HepG2 (cell line): ENCODE results near the gene MYO5A. TPM values are rescaled to one million over a fixed set of nuclear protein-coding genes. Genes with fewer than 3 reads are reported as not detected.
A peak's percentile ranks its signal among the peaks of the same experiment; 100 is the strongest.

Experiments
- ATF7-NPFF ChIP-seq: sonication (generic); formaldehyde crosslinking; IDR thresholded peaks from 2 replicates; pipeline ENCODE4 v1.8.1; 2023; ENCODE audit warnings: mild to moderate bottlenecking, low read depth, missing genetic modification reagents, moderate library complexity
- CENPT ChIP-seq: sonication (generic); formaldehyde crosslinking; IDR thresholded peaks from 2 replicates; pipeline ENCODE4 v1.8.0; 2022; ENCODE audit warnings: low read depth, mild to moderate bottlenecking, moderate library complexity, missing genetic modification reagents
- ELF1 ChIP-seq: sonication (generic); formaldehyde crosslinking; IDR thresholded peaks from 2 replicates; pipeline ENCODE4 v1.4.0; 2020; ENCODE audit warnings: missing genetic modification reagents
- ELF4 ChIP-seq: sonication (generic); formaldehyde crosslinking; IDR thresholded peaks from 2 replicates; pipeline ENCODE4 v1.5.0; 2020; ENCODE audit warnings: missing genetic modification reagents, mild to moderate bottlenecking, moderate library complexity, borderline replicate concordance
- HNRNPH1 ChIP-seq: fragments of 200-400 bp; formaldehyde crosslinking; optimal IDR thresholded peaks from 2 replicates; pipeline ENCODE3; 2017; ENCODE audit warnings: mild to moderate bottlenecking, low read depth, low read length
- HOXA9 ChIP-seq: sonication (generic); formaldehyde crosslinking; IDR thresholded peaks from 2 replicates; pipeline ENCODE4 v1.8.1; 2022; ENCODE audit warnings: missing genetic modification reagents, mild to moderate bottlenecking, moderate library complexity, borderline replicate concordance
- JUN ChIP-seq: sonication (generic); formaldehyde crosslinking; IDR thresholded peaks from 2 replicates; pipeline ENCODE4 v1.4.0; 2020; ENCODE audit warnings: mild to moderate bottlenecking, missing genetic modification reagents
- KAT2B ChIP-seq: fragments of 150-350 bp; IDR thresholded peaks from 2 replicates; pipeline ENCODE4 v1.6.1; 2014; ENCODE audit warnings: low read depth, low read length, borderline replicate concordance
- KDM4B ChIP-seq: sonication (generic); formaldehyde crosslinking; IDR thresholded peaks from 2 replicates; pipeline ENCODE4 v1.4.0; 2020; ENCODE audit warnings: missing genetic modification reagents
- ZBTB7B ChIP-seq: sonication (generic); formaldehyde crosslinking; IDR thresholded peaks from 2 replicates; pipeline ENCODE4 v1.4.0; 2020; ENCODE audit warnings: missing genetic modification reagents
- ZC3H13 ChIP-seq: sonication (generic); formaldehyde crosslinking; IDR thresholded peaks from 2 replicates; pipeline ENCODE4 v1.8.1; 2023; ENCODE audit warnings: mild to moderate bottlenecking, missing genetic modification reagents, moderate library complexity
- ZMAT5 ChIP-seq: sonication (generic); formaldehyde crosslinking; IDR thresholded peaks from 2 replicates; pipeline ENCODE4 v1.5.0; 2020; ENCODE audit warnings: mild to moderate bottlenecking, low read depth, missing genetic modification reagents, borderline replicate concordance
- ZNF335 ChIP-seq: sonication (generic); formaldehyde crosslinking; IDR thresholded peaks from 2 replicates; pipeline ENCODE4 v1.4.0; 2020; ENCODE audit warnings: missing genetic modification reagents
- ZNF543 ChIP-seq: sonication (generic); formaldehyde crosslinking; IDR thresholded peaks from 2 replicates; pipeline ENCODE4 v1.4.0; 2020; ENCODE audit warnings: mild to moderate bottlenecking, missing genetic modification reagents
- ZNF547 ChIP-seq: sonication (generic); formaldehyde crosslinking; IDR thresholded peaks from 2 replicates; pipeline ENCODE4 v1.5.1; 2020; ENCODE audit warnings: mild to moderate bottlenecking, missing genetic modification reagents
- ZNF577 ChIP-seq: sonication (generic); formaldehyde crosslinking; IDR thresholded peaks from 2 replicates; pipeline ENCODE4 v1.4.0; 2020; ENCODE audit warnings: mild to moderate bottlenecking, low read depth, missing genetic modification reagents, borderline replicate concordance
- ZNF607 ChIP-seq: sonication (generic); formaldehyde crosslinking; IDR thresholded peaks from 2 replicates; pipeline ENCODE4 v1.5.1; 2020; ENCODE audit warnings: missing genetic modification reagents, mild to moderate bottlenecking, borderline replicate concordance
- ZNF724P ChIP-seq: sonication (generic); formaldehyde crosslinking; IDR thresholded peaks from 2 replicates; pipeline ENCODE4 v1.8.0; 2022; ENCODE audit warnings: missing genetic modification reagents, borderline replicate concordance
- ZSCAN12 ChIP-seq: sonication (generic); formaldehyde crosslinking; IDR thresholded peaks from 2 replicates; pipeline ENCODE4 v1.9.0; 2021; ENCODE audit warnings: mild to moderate bottlenecking, missing genetic modification reagents
- polyA plus RNA-seq, 8 experiments: library from polyadenylated mRNA; depleted of rRNA in 3 of 8; stranded (reverse) in 7 of 8; unstranded in 1 of 8; fragments of >200 nt; fragmentation: Illumina TruSeq in 4 of 8; extraction: Trizol in 4 of 8; gene quantifications; 2 replicates each; pipeline versions ENCODE4 v1.2.1 to v1.2.3, GENCODE V29; 2011 to 2016; ENCODE audit warnings: low read depth in 4 of 8, missing spikeins in 1 of 8, mixed read lengths in 1 of 8; ENCODE audit not compliant: insufficient read depth in 1 of 8
- total RNA-seq, 5 experiments: library from RNA; depleted of rRNA; stranded (reverse); fragments of >200 nt; fragmentation: Illumina TruSeq; extraction: Trizol; gene quantifications; 2 replicates each; pipeline ENCODE4 v1.2.3, GENCODE V29; 2016; ENCODE audit warnings: low read depth in 1 of 5
- TF ChIP-seq, protein P1 (sequence below): sonication (generic); formaldehyde crosslinking; IDR thresholded peaks from 2 replicates; pipeline ENCODE4 v1.5.1; 2020; ENCODE audit warnings: mild to moderate bottlenecking, moderate library complexity, missing genetic modification reagents
- TF ChIP-seq, protein P2 (sequence below): fragments of 450-650 bp; IDR thresholded peaks from 2 replicates; pipeline ENCODE4 v1.6.1; 2017; ENCODE audit warnings: mild to moderate bottlenecking
- TF ChIP-seq, protein P3 (sequence below): IDR thresholded peaks from 2 replicates; pipeline ENCODE4 v1.6.1; 2016

MYO5A gene
- total and polyA plus RNA-seq, 2 of the 13 experiments (the other 11 are each of a cell fraction or from before 2014, with no cell fraction given): 2.8 to 4.8 TPM

DNA sequence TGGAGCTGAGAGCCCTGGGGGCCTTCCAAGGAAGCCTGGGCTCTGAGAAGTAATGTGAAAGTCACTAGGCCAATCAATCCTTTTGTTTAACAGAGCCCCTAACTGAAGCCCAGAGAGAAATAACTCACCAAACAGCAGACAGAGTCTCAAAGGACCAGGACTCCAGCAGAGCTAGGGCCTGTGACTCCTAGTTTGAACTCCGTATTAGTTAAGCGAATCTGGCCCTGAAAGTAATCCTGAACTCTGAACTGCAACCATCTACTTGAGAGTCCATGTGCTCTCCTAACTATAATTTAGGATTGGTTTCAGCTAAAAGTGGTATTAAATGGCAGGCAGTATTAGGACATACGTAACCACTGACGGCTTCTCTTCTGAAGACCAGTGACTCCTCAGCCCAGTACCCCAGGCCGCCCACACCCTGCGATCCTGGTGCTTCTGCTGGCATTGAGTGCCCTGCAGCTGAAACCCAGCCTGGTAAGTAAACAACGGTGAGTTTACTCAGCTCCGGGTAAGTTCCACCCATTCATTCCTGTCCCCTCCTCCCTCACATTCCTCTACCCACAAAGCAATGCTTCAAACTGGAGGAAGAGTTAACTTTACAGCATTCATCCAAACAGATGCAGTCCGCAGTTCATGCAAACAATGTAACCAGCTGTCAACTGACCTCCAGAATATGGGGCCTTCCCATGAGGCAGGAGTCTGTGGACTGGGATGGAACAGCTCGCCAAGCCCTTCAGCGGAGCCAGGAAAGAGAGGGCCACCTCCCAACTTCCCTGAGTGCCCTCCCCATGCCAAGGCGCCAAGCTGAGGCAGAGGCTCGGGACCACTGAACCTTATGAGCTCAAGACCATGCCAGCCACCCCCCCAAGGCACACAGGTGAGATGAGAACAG is 240.4 kb downstream of the MYO5A start (continued):
- TF ChIP-seq ZSCAN12 (CRISPR knock-in tag) (no peak), ZMAT5 (CRISPR knock-in tag) (no peak), ZC3H13 (CRISPR knock-in tag) (peak; percentile 22; the same call in 1 of the 2 replicates), ZNF543 (CRISPR knock-in tag) (peak; percentile 75), ELF4 (CRISPR knock-in tag) (no peak), KDM4B (peak; percentile 44; the same call in 1 of the 2 replicates), ATF7-NPFF (CRISPR knock-in tag) (no peak; the same call in 1 of the 2 replicates), ZNF577 (CRISPR knock-in tag) (no peak), ZNF724P (CRISPR knock-in tag) (no peak; the same call in 1 of the 2 replicates), KAT2B (no peak), ELF1 (CRISPR knock-in tag) (peak; percentile 40; the same call in 1 of the 2 replicates), ZNF607 (CRISPR knock-in tag) (peak; percentile 93), HNRNPH1 (peak; percentile 20), ZNF335 (CRISPR knock-in tag) (0 out of 2 replicates have a peak, but pooled peaks have one; percentile 58), ZNF547 (no peak; the same call in 1 of the 2 replicates), ZBTB7B (0 out of 2 replicates have a peak, but pooled peaks have one; percentile 28), HOXA9 (no peak), CENPT (CRISPR knock-in tag) (no peak), JUN (CRISPR knock-in tag) (peak; percentile 79; the same call in 1 of the 2 replicates)
- TF ChIP-seq, protein P1, sequence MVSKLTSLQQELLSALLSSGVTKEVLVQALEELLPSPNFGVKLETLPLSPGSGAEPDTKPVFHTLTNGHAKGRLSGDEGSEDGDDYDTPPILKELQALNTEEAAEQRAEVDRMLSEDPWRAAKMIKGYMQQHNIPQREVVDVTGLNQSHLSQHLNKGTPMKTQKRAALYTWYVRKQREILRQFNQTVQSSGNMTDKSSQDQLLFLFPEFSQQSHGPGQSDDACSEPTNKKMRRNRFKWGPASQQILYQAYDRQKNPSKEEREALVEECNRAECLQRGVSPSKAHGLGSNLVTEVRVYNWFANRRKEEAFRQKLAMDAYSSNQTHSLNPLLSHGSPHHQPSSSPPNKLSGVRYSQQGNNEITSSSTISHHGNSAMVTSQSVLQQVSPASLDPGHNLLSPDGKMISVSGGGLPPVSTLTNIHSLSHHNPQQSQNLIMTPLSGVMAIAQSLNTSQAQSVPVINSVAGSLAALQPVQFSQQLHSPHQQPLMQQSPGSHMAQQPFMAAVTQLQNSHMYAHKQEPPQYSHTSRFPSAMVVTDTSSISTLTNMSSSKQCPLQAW (CRISPR knock-in tag): peak; percentile 95
- TF ChIP-seq, protein P2, sequence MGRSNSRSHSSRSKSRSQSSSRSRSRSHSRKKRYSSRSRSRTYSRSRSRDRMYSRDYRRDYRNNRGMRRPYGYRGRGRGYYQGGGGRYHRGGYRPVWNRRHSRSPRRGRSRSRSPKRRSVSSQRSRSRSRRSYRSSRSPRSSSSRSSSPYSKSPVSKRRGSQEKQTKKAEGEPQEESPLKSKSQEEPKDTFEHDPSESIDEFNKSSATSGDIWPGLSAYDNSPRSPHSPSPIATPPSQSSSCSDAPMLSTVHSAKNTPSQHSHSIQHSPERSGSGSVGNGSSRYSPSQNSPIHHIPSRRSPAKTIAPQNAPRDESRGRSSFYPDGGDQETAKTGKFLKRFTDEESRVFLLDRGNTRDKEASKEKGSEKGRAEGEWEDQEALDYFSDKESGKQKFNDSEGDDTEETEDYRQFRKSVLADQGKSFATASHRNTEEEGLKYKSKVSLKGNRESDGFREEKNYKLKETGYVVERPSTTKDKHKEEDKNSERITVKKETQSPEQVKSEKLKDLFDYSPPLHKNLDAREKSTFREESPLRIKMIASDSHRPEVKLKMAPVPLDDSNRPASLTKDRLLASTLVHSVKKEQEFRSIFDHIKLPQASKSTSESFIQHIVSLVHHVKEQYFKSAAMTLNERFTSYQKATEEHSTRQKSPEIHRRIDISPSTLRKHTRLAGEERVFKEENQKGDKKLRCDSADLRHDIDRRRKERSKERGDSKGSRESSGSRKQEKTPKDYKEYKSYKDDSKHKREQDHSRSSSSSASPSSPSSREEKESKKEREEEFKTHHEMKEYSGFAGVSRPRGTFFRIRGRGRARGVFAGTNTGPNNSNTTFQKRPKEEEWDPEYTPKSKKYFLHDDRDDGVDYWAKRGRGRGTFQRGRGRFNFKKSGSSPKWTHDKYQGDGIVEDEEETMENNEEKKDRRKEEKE: no peak
- TF ChIP-seq, protein P3, sequence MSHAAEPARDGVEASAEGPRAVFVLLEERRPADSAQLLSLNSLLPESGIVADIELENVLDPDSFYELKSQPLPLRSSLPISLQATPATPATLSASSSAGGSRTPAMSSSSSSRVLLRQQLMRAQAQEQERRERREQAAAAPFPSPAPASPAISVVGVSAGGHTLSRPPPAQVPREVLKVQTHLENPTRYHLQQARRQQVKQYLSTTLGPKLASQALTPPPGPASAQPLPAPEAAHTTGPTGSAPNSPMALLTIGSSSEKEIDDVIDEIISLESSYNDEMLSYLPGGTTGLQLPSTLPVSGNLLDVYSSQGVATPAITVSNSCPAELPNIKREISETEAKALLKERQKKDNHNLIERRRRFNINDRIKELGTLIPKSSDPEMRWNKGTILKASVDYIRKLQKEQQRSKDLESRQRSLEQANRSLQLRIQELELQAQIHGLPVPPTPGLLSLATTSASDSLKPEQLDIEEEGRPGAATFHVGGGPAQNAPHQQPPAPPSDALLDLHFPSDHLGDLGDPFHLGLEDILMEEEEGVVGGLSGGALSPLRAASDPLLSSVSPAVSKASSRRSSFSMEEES (CRISPR knock-in tag): no peak; the same call in 1 of the 2 replicates
